HG02973 (cell line): ENCODE measurements around the gene CD70.
"Not testable (repeated sequence)": the region's sequence is repeated elsewhere in the genome, so short reads cannot be mapped to it uniquely, and the experiment has no call there.

ENCODE experiments used
- ATAC-seq: cut with Tn5 transposase; IDR thresholded peaks from one replicate; pipeline ENCODE4 v1.9.1; 2021; ENCODE audit warnings: moderate library complexity; ENCODE audit not compliant: unreplicated experiment

Gene CD70

DNA sequence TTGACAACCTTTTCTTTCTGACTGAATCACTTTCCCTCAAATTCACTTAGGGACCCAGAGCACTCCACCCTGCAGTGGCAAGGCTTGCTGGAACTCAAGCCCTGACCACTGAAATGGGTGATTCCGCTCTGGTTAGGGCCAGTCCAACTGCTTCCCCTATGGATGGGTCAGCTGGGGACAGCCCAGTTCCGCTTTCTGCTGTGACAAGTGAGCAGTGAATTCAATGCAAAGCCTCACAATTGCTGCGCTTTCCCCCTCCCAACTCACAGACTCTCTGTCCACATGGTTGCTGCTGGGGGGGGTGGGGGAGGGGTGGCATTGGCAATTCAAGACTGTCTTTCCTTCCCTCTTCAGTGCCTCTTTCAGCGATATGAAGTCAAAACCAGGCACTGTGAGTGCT is 18.7 kb downstream of the CD70 start:
- no peak for ATAC-seq

DNA sequence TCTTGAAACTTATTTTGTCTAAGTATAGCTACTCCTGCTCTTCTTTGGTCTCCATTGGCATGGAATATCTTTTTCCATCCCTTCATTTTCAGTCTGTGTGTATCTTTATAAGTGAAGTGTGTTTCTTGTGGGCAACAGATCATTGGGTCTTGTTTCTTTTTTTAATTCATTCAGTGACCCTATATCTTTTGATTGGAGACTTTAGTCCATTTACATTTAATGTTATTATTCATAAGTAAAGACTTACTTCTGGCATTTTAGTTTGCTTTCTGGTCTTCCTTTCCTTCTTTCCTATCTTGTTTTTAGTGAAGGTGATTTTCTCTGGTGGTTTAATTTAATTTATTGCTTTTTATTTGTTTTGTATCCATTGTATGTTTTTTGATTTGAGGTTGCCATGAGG is 19.8 kb downstream of the CD70 start:
- no peak for ATAC-seq

DNA sequence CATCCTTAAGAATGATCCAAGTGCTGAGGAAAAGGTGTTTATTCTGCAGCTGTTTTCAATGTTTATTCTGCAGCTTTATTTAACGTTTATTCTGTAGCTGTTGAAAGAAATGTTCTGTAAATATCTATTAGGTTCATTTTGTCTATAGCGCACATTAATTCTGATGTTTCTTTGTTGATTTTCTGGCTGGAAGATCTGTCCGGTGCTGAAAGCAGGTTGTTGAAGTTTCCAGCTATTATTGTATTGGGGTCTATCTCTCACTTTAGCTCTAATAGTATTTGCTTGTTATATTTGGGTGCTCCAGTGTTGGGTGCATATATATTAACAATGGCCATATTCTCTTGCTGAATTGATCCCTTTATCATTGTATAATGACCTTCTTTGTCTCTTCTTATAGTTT is 20.2 kb downstream of the CD70 start:
- no peak for ATAC-seq

DNA sequence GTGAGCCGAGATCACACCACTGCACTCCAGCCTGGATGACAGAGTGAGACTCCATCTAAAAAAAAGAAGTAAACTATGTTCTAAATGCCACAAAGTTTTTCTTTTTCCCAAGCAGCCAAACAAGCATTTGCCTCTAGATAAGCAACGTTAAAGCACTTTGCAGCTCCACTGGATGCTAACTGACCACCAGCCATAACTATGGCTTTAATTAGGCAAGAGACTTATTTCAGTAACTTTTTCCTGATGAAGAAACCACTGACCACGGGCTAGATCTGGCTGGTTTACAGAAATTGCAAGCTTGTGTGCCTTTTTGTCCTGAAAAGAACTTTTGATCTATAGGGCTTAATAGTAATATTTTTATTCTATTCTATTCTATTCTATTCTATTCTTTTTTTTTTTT is 22.1 kb downstream of the CD70 start:
- ATAC-seq = no peak

DNA sequence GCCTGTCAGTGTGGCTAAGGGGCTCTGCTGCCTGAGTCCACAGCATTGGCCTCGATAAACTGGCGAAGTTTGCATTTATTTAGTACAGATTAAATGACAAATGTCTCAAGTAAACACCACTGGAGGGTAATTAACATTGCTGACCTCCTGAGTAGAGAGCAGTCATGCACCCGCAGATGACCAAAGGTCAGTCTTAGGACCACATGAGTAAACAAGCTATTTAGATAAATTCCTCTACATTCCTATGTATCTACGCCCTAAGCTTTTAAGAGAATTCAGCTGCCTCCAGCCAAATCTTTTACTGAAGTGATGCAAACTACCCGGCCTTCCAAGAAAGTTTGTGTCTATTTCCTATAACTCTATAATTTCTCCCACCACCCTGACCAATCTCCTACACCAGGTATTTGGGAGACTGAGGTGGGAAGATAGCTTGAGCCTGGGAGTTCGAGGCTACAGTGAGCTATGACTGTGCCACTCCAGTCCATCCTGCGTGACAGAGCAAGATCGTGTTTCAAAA is 22.9 kb downstream of the CD70 start:
- ATAC-seq = no peak

DNA sequence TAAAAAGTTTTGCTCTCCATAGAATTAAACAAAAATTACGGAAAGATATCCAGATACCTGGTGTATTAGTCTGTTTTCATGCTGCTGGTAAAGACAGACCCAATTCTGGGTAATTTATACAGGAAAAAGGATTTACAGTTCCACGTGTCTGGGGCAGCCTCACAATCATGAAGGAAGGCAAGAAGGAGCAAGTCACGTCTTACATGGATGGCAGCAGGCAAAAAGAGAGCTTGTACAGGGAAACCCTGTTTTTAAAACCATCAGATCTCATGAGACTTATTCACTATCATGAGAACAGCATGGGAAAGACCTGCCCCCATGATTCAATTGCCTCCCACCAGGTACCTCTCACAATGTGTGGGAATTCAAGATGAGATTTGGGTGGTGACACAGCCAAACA is 24.2 kb downstream of the CD70 start:
- not testable (repeated sequence) for ATAC-seq

DNA sequence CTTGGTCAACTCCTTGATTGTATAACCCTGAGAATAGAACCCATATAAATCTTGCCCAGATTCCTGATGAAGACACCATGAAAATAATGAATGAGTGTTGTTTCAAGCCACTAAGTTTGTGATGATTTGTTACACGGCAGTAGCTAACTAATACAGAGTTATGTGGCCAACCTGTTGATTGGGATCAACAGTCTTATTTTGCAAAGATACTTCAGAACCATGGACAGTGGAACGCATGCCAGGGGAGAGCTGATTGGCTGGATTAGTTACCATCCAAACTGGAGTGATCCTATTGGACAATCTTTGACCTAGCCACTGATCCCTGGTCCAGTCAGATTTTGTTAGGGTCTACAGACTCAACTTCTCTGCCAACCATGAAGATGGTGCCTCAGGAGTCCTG is 26.6 kb downstream of the CD70 start:
- no peak for ATAC-seq

DNA sequence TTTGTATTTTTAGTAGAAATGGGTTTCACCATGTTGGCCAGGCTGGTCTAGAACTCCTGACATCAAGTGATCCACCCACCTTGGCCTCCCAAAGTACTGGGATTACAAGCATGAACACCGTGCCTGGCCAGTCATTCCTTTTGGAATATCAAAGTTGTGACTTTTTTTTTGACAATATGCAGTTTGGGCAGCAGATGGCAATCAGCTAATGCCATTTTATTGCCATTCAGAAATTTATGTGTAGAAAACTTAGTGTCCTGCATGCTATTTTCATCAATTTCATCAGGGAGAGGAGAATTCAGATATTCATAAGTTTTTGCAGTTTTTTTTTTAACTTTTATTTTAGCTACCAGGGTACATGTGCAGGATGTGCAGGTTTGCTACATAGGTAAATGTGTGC is 28.5 kb downstream of the CD70 start:
- not testable (repeated sequence) for ATAC-seq

DNA sequence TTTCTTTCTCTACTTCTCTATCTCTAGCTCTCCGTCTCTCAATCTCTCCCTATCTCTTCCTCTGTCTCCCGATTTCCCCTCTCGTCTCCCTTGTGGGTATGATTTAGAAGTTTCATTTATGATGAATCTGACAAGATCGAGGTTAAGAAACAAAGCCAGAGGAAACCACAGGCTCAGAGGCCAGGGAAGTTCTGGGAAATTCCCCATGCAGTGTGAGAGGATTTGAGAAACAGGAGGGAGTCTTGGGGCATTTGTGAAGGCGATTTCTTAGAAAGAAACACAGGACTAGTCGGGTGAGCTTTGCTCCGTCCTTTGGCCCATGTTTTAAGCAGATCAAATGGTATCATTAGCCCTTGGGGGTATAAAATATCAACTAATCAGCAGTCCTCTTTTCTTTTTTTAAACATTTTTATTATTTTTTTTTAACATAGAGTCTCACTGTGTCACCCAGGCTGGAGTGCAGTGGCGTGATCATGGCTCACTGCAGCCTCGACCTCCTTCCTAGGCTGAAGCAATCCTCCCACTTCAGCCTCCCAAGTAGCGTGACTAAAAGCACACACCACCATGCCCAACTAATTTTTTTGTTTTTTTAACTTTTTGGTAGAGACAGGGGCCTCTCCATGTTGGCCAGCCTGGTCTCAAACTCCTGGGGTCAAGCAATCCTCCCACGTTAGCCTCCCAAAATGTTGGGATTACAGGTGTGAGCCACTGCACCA is 34.3 kb downstream of the CD70 start:
- ATAC-seq = no peak

DNA sequence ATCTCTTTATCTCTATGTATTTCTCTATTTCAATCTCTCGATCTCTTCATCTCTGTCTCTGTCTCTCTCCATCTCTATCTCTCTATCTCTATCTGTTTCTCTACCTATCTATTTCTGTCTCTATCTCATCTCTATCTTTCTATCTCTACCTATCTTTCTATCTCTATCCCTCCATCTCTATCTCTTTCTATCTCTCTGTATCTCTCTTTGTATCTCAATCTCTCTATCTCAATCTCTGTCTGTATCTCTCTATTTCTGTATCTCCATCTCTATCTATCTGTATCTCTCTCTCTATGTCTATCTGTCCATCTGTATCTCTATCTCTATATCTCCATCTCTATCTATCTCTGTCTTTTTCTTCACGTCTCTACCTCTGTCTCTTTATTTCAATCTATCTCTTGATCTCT is 34.9 kb downstream of the CD70 start:
- ATAC-seq = no peak

DNA sequence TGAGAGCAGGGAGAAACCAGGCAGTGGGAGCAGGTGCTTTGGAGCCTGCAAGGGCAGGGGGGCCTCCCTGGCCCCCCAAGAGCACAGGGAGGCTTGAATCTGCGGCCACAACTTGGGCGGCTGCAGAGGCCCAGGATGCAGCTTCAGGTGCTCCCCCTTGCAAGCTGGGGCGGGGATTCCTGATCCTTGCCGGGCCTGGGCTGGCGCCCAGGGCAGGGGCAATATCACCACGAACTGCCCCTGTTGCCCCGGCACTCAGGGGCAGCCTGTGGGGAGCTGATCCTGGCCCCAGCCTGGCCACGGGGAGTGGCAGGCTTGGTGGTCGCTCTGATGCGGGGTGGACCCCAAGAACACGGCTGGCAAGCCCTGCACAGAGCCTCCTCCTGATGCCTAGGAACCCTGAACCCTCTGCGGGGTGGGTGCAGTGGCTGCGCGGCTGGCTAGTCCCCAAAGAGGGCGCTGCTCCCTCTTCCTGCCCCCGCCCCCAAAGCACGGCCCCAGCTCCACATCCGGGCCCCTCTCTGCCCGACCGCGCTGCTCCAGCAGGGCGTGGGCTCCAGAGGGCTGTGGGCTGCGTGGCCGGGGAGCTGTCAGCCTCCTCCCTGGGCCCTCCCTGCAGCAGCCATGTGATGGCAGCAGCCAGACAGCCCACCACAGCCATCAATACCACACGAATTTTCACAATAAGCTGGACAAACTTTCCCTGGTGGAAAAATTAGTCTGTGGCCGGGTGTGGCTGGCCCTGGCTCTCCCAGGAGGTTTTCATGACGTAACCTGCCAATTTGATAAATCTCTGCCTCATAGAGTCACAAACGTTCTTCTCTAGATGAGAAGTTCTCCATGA is 39.1 kb downstream of the CD70 start:
- ATAC-seq = no peak

DNA sequence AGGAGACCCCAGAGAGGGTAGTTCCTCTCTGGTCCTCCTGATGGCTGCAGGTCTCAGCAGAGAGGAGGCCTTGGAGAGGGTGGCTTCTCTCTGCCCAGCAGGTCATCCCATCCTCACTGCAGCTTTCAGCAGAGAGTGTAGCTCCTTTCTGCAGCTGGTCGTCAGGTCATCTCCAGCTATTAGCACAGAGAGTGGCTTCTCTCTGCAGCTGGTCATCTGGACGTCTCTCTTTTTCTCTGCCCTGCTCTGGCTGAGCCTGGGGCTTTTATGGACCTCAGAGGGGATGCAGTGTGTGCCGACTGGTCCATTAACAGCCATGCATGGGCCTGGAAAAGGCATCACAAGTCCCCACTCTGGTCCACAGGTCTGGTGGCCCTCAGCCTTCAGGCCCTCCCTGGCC is 39.9 kb downstream of the CD70 start:
- no peak for ATAC-seq

DNA sequence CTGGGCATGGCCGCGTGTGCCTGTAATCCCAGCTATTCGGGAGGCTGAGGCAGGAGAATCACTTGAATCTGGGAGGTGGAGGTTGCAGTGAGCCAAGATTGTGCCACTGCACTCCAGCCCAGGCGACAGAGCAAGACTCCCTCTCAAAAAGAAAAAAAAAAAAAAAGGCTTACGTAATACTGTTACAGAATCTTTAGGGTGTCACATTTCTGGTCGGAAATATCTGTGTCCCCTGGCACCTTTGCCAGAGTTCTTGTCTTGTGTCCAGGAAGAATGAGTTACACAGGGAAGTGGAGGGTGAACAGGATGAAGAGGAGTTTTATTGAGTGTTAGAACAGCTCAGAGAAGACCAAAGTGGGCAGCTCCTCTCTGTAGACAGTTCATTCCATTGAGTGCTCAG is 40.3 kb downstream of the CD70 start:
- ATAC-seq = not testable (repeated sequence)

DNA sequence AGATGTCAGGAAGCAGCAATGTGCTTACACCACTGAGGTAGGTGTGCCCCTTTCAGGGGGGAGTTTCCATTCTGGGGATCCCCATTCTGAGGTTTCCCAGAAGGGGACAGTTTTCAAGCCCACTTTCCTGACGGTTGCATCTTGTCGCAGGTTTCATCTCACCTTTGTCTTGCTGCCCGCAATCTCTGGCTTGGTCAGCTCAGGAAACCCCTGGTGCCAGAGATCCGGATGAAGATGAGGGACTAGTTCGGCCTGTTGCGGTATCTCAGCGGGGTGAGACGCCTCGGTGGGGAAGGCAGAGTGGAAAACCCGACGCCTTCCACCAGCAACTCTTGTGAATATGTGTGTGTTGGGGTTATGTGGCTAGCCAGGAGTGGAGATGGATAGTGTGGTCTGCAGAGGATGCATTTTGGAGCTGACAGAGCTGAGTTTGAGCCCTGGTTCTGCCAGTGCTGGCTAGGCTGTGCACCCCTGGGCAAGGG is 47.0 kb downstream of the CD70 start:
- no peak for ATAC-seq

DNA sequence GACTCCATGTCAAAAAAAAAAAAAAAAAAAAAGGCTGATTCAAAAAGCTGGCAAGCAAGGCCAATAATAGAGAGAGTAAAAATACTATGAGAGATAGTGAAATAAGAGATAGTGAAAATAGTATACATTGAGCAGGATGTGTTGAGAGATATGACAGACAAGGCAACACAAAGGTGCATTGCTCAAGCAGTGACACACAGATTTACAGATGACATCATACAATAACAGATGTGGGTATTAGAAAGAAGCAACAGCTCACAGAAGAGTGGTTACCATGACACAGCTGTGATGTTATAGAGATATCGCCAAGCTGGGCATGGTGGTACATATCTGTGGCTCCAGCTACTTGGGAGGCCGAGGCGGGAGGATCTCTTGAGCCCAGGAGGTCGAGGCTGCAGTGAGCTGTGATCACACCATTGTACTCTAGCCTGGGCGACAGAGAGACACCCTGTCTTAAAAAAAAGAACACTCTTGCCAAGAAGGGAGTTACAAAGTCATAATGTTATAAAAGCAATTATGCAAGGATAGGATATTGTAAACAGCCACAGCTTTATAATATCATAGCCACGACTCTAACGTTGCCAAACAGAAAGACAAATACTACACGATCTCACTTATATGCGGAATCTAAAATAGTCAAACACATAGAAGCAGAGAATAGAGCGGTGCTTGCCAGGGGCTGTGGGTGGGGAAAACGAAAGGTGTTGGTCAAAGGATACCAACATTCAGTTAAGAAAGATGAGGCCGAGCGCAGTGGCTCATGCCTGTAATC is 49.8 kb downstream of the CD70 start:
- no peak for ATAC-seq

DNA sequence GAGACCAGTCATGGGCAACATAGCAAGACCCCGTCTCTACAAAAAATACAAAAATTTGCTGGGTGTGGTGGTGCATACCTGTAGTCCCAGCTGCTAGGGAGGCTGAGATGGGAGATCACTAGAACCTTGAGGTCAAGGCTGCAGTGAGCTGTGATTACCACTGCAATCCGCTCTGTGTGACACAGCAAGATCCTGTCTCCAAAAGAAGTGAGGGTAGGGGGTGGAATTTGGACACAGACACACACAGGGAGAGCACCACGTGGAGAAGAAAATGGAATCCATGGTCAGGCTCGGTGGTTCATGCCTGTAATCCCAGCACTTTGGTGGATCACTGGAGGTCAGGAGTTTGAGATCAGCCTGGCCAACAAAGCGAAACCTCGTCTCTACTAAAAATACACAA is 51.4 kb downstream of the CD70 start:
- no peak for ATAC-seq
